H1 (cell line): Measurements from ENCODE around the gene SRGAP2C. TPM values are rescaled to one million over a fixed set of nuclear protein-coding genes. Genes with fewer than 3 reads are reported as not detected.
"Not testable (repeated sequence)": the region's sequence is repeated elsewhere in the genome, so short reads cannot be mapped to it uniquely, and the experiment has no call there.

Source experiments
- CTCF ChIA-PET: fragments of 300-600 bp; sonication (Branson Sonifier 250); formaldehyde crosslinking; loops from one replicate; lab custom pipeline; 2021; ENCODE audit not compliant: partially characterized antibody; lab: Charles Lee
- POLR2A ChIA-PET: fragments of 300-600 bp; sonication (Branson Sonifier 250); formaldehyde crosslinking; loops from one replicate; lab custom pipeline; 2021; ENCODE audit warnings: inconsistent platforms; ENCODE audit not compliant: partially characterized antibody; lab: Charles Lee
- DNase-seq, 2 experiments: peaks; one replicate each; pipeline versions ENCODE4 v3.0.0 to v3.0.0-alpha.2; 2010 to 2022; ENCODE audit warnings: low spot score in 2 of 2, low read depth in 1 of 2, mixed read lengths in 1 of 2
- FAIRE-seq: peaks from 2 replicates; lab custom pipeline; 2011; peaks lifted over from hg19 to GRCh38; lab: Jason Lieb, UNC
- H2AFZ ChIP-seq: 2 replicates; pipeline ENCODE4 v1.8.1; 2012; ENCODE audit warnings: low read length, inconsistent platforms
- H2AK5ac ChIP-seq: 2 replicates; pipeline ENCODE4 v1.6.1; 2013; ENCODE audit warnings: low read depth, low read length
- H2BK120ac ChIP-seq: replicated peaks from 2 replicates; pipeline ENCODE3; 2013; ENCODE audit warnings: low read depth, low read length, inconsistent platforms
- H2BK12ac ChIP-seq: 2 replicates; pipeline ENCODE4 v1.6.1; 2013; ENCODE audit warnings: low read depth, low read length
- H2BK15ac ChIP-seq: 2 replicates; pipeline ENCODE4 v1.6.1; 2013; ENCODE audit warnings: low read length
- H2BK20ac ChIP-seq: 2 replicates; pipeline ENCODE4 v1.6.1; 2013; ENCODE audit warnings: low read length
- H2BK5ac ChIP-seq: 2 replicates; pipeline ENCODE4 v1.6.1; 2013; ENCODE audit warnings: low read depth, low read length
- H3K14ac ChIP-seq: 2 replicates; pipeline ENCODE4 v1.6.1; 2013; ENCODE audit warnings: inconsistent platforms; ENCODE audit not compliant: insufficient read length
- H3K18ac ChIP-seq: 2 replicates; pipeline ENCODE4 v1.6.1; 2013; ENCODE audit warnings: low read length; ENCODE audit errors: extremely low read depth
- H3K23ac ChIP-seq: 2 replicates; pipeline ENCODE4 v1.6.1; 2013; ENCODE audit warnings: inconsistent platforms; ENCODE audit not compliant: insufficient read length
- H3K23me2 ChIP-seq: 2 replicates; pipeline ENCODE4 v1.6.1; 2013; ENCODE audit warnings: low read depth, low read length
- H3K27ac ChIP-seq: 2 replicates; pipeline ENCODE4 v1.6.1; 2011; ENCODE audit warnings: low read depth, low read length, inconsistent platforms
- H3K27me3 ChIP-seq, 4 experiments: replicated peaks in 1 of 4; 1 replicate in 1 of 4; 2 replicates in 3 of 4; pipeline versions ENCODE4 v1.6.1 to v1.8.1; 2011 to 2013; ENCODE audit warnings: low read length in 3 of 4, mild to moderate bottlenecking in 3 of 4, inconsistent platforms in 2 of 4, mixed read lengths in 2 of 4, moderate library complexity in 1 of 4; ENCODE audit not compliant: control insufficient read depth in 3 of 4, insufficient read depth in 3 of 4; ENCODE audit errors: extremely low read depth in 1 of 4
- H3K36me3 ChIP-seq, 4 experiments: 2 replicates each; pipeline versions ENCODE4 v1.6.1 to v1.8.1; 2011 to 2013; ENCODE audit warnings: mild to moderate bottlenecking in 4 of 4, low read length in 3 of 4, moderate library complexity in 2 of 4, control low read depth in 1 of 4, inconsistent platforms in 1 of 4; ENCODE audit not compliant: insufficient read depth in 4 of 4, control insufficient read depth in 2 of 4
- H3K4ac ChIP-seq: replicated peaks from 2 replicates; pipeline ENCODE3; 2013; ENCODE audit warnings: low read length, low read depth, mixed read lengths, inconsistent platforms; ENCODE audit not compliant: insufficient read length
- H3K4me1 ChIP-seq, 4 experiments: replicated peaks in 1 of 4; 1 replicate in 1 of 4; 2 replicates in 3 of 4; pipeline versions ENCODE4 v1.6.1 to v1.8.1; 2011 to 2013; ENCODE audit warnings: low read length in 3 of 4, inconsistent platforms in 2 of 4, mixed read lengths in 1 of 4; ENCODE audit not compliant: insufficient read depth in 4 of 4, control insufficient read depth in 3 of 4
- H3K4me2 ChIP-seq, 2 experiments: 2 replicates each; pipeline versions ENCODE4 v1.6.1 to v1.8.1; 2011 to 2013; ENCODE audit warnings: low read depth in 2 of 2, low read length in 2 of 2, control low read depth in 1 of 2, inconsistent platforms in 1 of 2, mild to moderate bottlenecking in 1 of 2; ENCODE audit not compliant: insufficient read depth in 1 of 2
- H3K4me3 ChIP-seq, 4 experiments: fragments of 200-600, 300-600 bp in 1 of 4; sonication (generic), shearing (Covaris generic), sonication (Bioruptor Twin) in 1 of 4; 2 replicates each; pipeline versions ENCODE4 v1.5.1 to v1.8.1; 2011 to 2016; ENCODE audit warnings: low read length in 4 of 4, low read depth in 3 of 4, control low read depth in 2 of 4, inconsistent platforms in 2 of 4, mild to moderate bottlenecking in 2 of 4, mixed read lengths in 1 of 4, moderate library complexity in 1 of 4; ENCODE audit not compliant: insufficient read depth in 2 of 4; ENCODE audit errors: extremely low read depth in 1 of 4
- H3K56ac ChIP-seq: replicated peaks from 2 replicates; pipeline ENCODE3; 2013; ENCODE audit warnings: low read depth, mild to moderate bottlenecking, mixed read lengths, low read length, inconsistent platforms; ENCODE audit not compliant: insufficient read length
- H3K79me1 ChIP-seq: 2 replicates; pipeline ENCODE4 v1.6.1; 2013; ENCODE audit warnings: low read depth, low read length, control low read depth
- H3K79me2 ChIP-seq, 2 experiments: 2 replicates each; pipeline versions ENCODE4 v1.6.1 to v1.8.1; 2012 to 2013; ENCODE audit warnings: low read length in 2 of 2, mild to moderate bottlenecking in 2 of 2, inconsistent platforms in 1 of 2; ENCODE audit not compliant: insufficient read depth in 2 of 2, control insufficient read depth in 1 of 2
- H3K9ac ChIP-seq, 4 experiments: replicated peaks in 1 of 4; 1 replicate in 1 of 4; 2 replicates in 3 of 4; pipeline versions ENCODE4 v1.6.1 to v1.8.1; 2011 to 2013; ENCODE audit warnings: low read depth in 3 of 4, low read length in 3 of 4, control low read depth in 2 of 4, mild to moderate bottlenecking in 2 of 4, moderate library complexity in 2 of 4, inconsistent platforms in 1 of 4; ENCODE audit errors: extremely low read depth in 1 of 4
- H3K9me3 ChIP-seq, 2 experiments: 2 replicates each; pipeline versions ENCODE4 v1.6.1 to v1.8.1; 2012 to 2013; ENCODE audit warnings: mild to moderate bottlenecking in 2 of 2, moderate library complexity in 2 of 2, control low read depth in 1 of 2, inconsistent platforms in 1 of 2, low read depth in 1 of 2, low read length in 1 of 2, mixed read lengths in 1 of 2; ENCODE audit not compliant: insufficient read depth in 2 of 2
- H4K20me1 ChIP-seq, 2 experiments: replicated peaks in 1 of 2; 2 replicates each; pipeline versions ENCODE3 to v1.8.1; 2011 to 2013; ENCODE audit warnings: inconsistent platforms in 2 of 2, low read length in 2 of 2, mild to moderate bottlenecking in 1 of 2; ENCODE audit not compliant: insufficient read depth in 2 of 2, control insufficient read depth in 1 of 2
- H4K5ac ChIP-seq: 2 replicates; pipeline ENCODE4 v1.6.1; 2013; ENCODE audit warnings: low read length, low read depth, mixed read lengths, inconsistent platforms; ENCODE audit not compliant: insufficient read length
- H4K8ac ChIP-seq: 2 replicates; pipeline ENCODE4 v1.8.0; 2013; ENCODE audit warnings: mild to moderate bottlenecking, moderate library complexity, low read length, inconsistent platforms; ENCODE audit not compliant: insufficient read depth; ENCODE audit errors: extremely low read depth
- H4K91ac ChIP-seq: replicated peaks from 2 replicates; pipeline ENCODE3; 2013; ENCODE audit warnings: low read length, mixed read lengths, inconsistent platforms; ENCODE audit not compliant: insufficient read length
- WGBS, 2 experiments: shearing (Covaris generic) in 1 of 2; methylation state at CpG; one replicate each; pipeline versions ENCODE4 v1.1.6 to v1.1.7; 2013 to 2015; ENCODE audit warnings: low lambda C conversion rate in 2 of 2, mixed read lengths in 2 of 2, inconsistent platforms in 1 of 2, low coverage in 1 of 2, missing lambda C conversion rate in 1 of 2; ENCODE audit not compliant: insufficient replicate concordance in 2 of 2, insufficient coverage in 1 of 2, insufficient read length in 1 of 2; ENCODE audit errors: extremely low coverage in 1 of 2, missing lambda C conversion rate in 1 of 2; 5-methylcytosine and 5-hydroxymethylcytosine counted together
- polyA plus RNA-seq, 7 experiments: library from polyadenylated mRNA; depleted of rRNA in 3 of 7; stranded (reverse) in 5 of 7; unstranded in 2 of 7; fragments of >200 nt in 5 of 7; fragments of 200-250 nt in 2 of 7; gene quantifications; 1 replicate in 5 of 7; 2 replicates in 1 of 7; 4 replicates in 1 of 7; pipeline versions ENCODE4 v1.2.1 to v1.2.3, GENCODE V29; 2011 to 2013; ENCODE audit warnings: missing spikeins in 2 of 7, mixed read lengths in 2 of 7
- total RNA-seq: library from RNA; stranded (reverse); fragmentation: NEBNext Ultra II Directional; extraction: Animal tissue kit (Norgen Biotek cat#: 25700); gene quantifications from 2 replicates; pipeline ENCODE4 v1.2.1, GENCODE V29; 2021

Gene SRGAP2C
- total and polyA plus RNA-seq, 2 of the 8 experiments (the other 6 are each of a cell fraction or from before 2014, with no cell fraction given) = 2.5 to 25.2 TPM

GRCh38 chr1:121243913-121244312 is 59.1 kb downstream of the SRGAP2C start:
- H3K4ac ChIP-seq, DNase-seq, H3K27me3 ChIP-seq, H2AFZ ChIP-seq, H3K23ac ChIP-seq, H4K8ac ChIP-seq, H4K91ac ChIP-seq, H3K9ac ChIP-seq, H3K4me1 ChIP-seq, H2BK15ac ChIP-seq, H4K20me1 ChIP-seq, H3K9me3 ChIP-seq, H3K79me2 ChIP-seq, H3K56ac ChIP-seq, H4K5ac ChIP-seq, H3K4me3 ChIP-seq, H3K18ac ChIP-seq, H3K4me2 ChIP-seq, H2BK120ac ChIP-seq, H3K23me2 ChIP-seq, H2AK5ac ChIP-seq, H2BK20ac ChIP-seq, H3K14ac ChIP-seq, FAIRE-seq, H2BK5ac ChIP-seq, POLR2A ChIA-PET, H3K36me3 ChIP-seq, H3K79me1 ChIP-seq, CTCF ChIA-PET, H2BK12ac ChIP-seq, H3K27ac ChIP-seq: not testable (repeated sequence)
- WGBS, 2 experiments = no CpG with 5 or more reads among the region's 1 CpG

GRCh38 chr1:121246399-121246798 is 61.6 kb downstream of the SRGAP2C start:
- H3K79me2 ChIP-seq, H3K18ac ChIP-seq, H3K27ac ChIP-seq, POLR2A ChIA-PET, H3K4me2 ChIP-seq, H2AK5ac ChIP-seq, H2AFZ ChIP-seq, H3K36me3 ChIP-seq, H3K14ac ChIP-seq, H3K79me1 ChIP-seq, H3K9me3 ChIP-seq, H3K4ac ChIP-seq, H3K56ac ChIP-seq, CTCF ChIA-PET, H2BK20ac ChIP-seq, H2BK15ac ChIP-seq, H3K27me3 ChIP-seq, H3K9ac ChIP-seq, DNase-seq, H4K91ac ChIP-seq, FAIRE-seq, H4K8ac ChIP-seq, H4K20me1 ChIP-seq, H2BK12ac ChIP-seq, H4K5ac ChIP-seq, H3K4me1 ChIP-seq, H2BK120ac ChIP-seq, H3K23me2 ChIP-seq, H3K4me3 ChIP-seq, H3K23ac ChIP-seq, H2BK5ac ChIP-seq: not testable (repeated sequence)
- no CpG with 5 or more reads among the region's 2 CpGs for WGBS, 2 experiments
